Body of pancreas (tissue), 4 donors: ENCODE measurements around the gene TMBIM6.

Experiments used
- CTCF ChIP-seq, 7 experiments: fragments of 450-650 bp in 4 of 7; fragments of 200-600 bp in 3 of 7; sonication (generic) in 3 of 7; IDR thresholded peaks; one replicate each; pipeline ENCODE4 v1.5.1; 2016 to 2019; ENCODE audit warnings: antibody characterized with exemption in 7 of 7
- POLR2A ChIP-seq, 3 donors: fragments of 450-650 bp; IDR thresholded peaks; one replicate each; pipeline ENCODE4 v1.6.1; 2016; ENCODE audit warnings: antibody characterized with exemption in 3 of 3, mild to moderate bottlenecking in 2 of 3

GRCh38 chr12:49698619-49699545, 42.5 kb upstream of the TMBIM6 start:
- TF ChIP-seq CTCF (IDR thresholded peaks at IDR 0.05) (no peak), POLR2A (IDR thresholded peaks at IDR 0.05) (no peak)
